CD4-positive, alpha-beta memory T cell (primary cell): ENCODE measurements around the gene BNIP2. TPM values are rescaled to one million over a fixed set of nuclear protein-coding genes. Genes with fewer than 3 reads are reported as not detected.

Source experiments
- polyA plus RNA-seq, 2 donors: library from polyadenylated mRNA; unstranded; fragments of 300-500 nt; fragmentation: Illumina TruSeq; gene quantifications; one replicate each; pipeline ENCODE4 v1.2.3, GENCODE V29; 2021
- total RNA-seq, 2 experiments: library from RNA; stranded (reverse); gene quantifications; one replicate each; pipeline ENCODE4 v1.2.3, GENCODE V29; 2021

BNIP2 gene
- total and polyA plus RNA-seq, 4 experiments from 2014 or later, result 86.9 to 138 (median 96.6) TPM

Other genes with a start within 250 kb of the BNIP2 start
- not detected for gene GCNT3, start 77.5 kb downstream of the BNIP2 start, total RNA-seq
- not detected for gene GCNT3, start 77.5 kb downstream of the BNIP2 start, polyA plus RNA-seq
- 10 to 100 TPM; 58.5 to 64.6 TPM for gene GTF2A2, start 31.8 kb downstream of the BNIP2 start, total RNA-seq
- 100 to 1,000 TPM; 118 to 127 TPM for gene GTF2A2, start 31.8 kb downstream of the BNIP2 start, polyA plus RNA-seq